Measurements from ENCODE around the gene SMC3.

Gene SMC3

DNA sequence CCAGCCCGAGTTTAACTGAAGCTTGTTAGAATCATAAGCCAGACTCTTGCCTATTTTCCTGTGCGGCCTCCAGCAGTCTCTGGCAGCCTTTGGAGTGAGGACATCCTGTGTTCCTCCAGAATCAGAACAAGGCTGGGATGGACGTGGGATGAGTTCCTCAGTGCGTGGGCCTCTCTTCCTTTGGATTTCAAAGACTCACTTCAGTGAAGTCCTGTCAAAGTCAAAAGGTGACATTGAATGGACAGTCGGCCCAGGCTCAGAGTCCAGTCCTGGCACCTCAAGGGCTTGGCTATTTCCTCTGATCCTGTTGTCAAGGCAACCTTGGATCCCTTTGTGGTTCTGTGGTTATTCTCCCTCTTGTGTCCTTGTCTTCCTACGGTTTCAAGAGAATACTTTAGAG is 21.4 kb upstream of the SMC3 start:
- no peak for DNase-seq

DNA sequence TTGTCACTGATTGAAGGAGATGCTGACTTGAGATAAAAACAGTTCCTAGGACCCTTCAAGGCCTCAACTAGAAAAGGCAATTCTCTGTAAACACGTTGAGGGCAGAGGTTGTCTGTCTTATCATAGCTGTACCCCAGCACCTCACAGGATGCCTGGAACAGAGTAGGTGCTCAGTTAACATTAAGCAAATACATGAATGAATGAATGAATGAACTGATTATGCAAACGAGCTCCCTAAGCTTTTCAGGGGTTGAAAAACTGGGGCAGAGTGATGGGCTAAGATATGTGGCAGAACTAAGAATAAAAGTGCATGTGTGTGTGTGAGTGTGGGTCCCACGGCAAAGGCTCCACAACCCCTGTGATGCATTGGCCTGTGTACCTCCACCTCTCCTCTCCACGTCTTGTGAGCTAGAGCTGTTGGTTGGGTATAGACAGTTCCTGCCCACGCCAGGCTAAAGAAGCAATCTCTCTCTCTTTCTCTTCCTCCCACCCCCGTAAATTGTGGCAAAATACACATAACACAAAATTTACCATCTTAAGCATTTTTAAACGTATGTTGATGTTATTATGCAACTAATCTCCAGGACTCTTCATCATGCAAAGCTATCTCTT is 20.9 kb upstream of the SMC3 start:
- no peak for DNase-seq

DNA sequence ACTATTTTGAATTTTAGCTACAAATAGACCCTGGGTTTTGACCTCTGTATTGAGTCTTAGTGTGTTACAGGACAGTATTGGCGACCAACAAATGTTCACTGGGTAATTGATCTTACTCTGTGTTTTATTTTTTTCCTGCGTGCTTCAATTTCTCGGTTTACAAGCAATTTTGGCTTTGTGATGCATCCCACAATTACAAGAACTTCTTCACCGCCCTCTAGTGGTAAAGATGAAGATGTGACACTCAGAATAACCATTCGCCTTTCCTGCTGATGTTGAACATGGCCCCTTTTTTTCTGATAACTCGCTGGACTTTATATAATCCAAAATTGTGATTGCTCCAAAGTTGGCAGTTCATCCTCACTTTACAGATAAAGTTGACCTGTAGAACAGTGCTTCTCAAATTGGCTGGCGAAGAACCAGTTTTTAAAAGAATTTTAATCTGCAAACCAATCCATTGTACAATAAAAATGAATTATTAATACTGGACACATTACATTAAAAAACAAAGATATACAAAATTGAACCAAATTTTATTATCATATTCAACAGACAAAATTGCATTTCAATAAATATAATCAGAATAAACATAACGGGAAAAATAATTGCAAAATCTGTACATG is 20.2 kb upstream of the SMC3 start:
- no peak for DNase-seq

DNA sequence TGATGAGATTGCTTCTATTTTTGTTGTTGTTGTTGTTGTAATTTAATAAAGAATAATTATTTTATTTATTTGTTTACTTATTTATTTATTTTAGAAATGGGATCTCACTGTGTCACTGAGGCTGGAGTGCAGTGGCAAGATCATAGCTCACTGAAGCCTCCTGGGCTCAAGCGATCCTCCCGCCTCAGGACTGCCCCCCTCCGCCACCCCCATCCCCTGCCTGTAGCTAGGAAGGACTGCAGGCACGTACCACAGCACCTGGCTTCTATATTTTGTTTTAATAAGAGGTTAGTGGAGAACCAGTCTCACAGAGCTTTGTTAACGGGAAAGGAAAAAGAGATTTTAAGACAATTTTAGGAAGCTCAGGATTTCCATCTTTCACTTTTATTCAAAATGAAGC is 19.5 kb upstream of the SMC3 start:
- DNase-seq = no peak

DNA sequence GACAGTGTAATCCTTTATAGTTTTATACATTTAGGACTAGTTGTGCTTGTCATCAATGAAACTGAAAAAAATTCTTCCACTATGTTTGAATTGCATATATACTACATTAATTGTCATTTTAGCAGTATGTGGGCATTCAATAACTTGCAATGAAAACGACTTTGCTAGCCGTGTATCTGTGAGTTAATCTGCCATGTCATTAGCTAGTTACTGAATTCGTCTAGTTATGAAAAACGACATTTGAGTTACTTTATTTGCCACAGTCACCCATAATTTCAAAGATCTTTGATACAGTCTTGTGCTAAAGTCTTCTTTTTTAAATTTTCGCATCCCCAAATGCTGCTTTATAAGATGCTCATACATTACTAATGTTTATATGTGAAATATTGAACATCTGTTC is 18.3 kb upstream of the SMC3 start:
- DNase-seq = no peak

DNA sequence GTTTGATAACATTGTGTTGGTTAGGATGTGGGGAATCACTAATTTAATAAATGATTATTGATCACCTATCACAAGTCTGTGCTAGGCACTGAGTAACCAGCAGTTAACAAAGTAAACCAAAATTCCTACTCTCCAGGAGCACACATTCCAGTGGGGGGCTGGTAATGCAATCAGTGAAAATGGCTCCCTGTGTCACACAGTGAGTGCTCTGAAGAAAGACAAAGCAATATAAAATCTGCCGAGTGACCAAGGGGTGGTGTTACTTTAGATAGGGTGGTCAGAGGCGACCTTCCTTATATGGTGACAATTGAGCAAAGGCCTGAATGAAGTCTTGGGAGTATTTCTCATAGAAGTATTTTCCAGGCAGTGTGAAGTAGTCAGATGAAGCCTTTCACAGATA is 13.6 kb upstream of the SMC3 start:
- no peak for DNase-seq

DNA sequence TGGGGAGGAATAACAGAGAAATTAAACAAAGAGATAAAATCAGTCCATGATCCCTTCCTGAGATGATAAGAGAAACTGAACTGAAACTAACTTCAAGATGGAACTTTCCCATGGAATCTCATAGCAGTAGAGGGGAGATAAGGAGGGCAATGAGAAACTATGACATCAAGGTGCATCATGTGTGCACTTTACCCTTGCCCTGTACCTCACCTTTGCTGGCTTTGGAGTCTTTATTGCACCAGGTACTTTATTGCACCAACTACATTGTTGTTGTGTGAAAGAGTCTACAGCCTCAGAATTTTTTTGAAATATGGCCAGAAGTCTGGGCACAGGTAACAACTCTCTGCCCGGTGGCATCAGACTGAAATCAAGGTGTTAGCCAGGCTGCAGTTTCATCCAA is 11.2 kb upstream of the SMC3 start:
- DNase-seq = no peak

DNA sequence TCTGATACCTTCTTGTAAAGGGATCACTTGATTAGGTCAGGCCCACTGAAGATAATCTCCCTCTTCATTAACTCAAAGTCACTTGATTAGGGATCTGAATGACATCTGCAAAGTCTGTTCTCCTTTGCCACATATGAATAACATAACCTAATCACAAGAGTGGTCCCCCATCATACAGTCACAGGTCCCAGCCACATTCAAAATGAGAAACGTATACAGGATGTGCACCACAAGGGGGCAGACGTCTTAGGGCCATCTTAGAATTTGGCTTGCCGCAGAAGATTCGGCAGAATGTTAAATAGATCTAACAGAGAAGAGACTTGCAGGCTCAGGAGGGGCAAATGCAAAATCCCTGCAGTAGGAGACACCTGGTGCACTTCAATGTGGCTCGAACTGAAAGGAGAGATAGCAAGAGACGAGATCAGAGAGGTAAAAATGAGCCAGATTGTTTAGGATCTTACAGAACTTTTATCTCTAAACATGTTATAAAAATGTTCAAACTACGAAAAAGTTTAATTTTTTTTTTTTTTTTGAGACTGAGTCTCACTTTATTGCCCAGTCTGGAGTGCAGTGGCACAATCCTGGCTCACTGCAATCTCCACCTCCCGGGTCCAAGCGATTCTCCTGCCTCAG is 10.4 kb upstream of the SMC3 start:
- DNase-seq = no peak

DNA sequence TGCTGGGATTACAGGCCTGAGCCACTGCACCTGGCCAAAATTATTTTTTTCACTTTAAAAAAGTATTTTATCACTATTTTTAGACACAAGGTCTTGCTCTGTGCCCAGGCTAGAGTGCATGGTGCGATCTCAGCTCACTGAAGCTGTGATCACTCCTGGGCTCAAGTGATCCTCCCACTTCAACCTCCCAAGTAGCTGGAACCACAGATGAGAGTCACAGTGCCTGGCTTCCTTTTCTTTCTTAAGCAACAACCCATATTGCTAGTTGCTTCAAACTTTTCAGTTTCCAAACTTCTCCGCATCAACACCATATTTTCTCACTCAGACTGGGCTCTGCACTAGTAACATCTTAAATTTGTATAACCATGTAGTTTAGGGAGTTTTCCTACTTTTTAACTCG is 9.5 kb upstream of the SMC3 start:
- no peak for DNase-seq

DNA sequence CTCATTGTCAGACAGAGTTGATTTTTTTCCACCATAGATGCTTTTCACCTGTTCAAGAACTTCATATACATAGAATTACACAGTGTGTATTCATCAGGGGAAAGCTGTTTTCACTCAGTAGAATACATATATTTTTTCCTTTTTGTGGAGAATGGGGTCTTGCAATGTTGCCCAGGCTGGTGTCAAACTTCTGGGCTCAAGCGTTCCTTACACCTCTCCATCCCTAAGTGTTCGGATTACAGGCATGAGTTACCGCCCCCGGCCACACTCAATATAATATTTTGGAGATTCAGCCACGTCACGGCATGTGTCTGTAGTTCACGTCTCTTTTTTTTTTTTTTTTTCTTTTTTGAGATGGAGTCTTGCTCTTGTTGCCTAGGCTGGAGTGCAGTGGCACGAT is 7.5 kb upstream of the SMC3 start:
- DNase-seq = no peak

DNA sequence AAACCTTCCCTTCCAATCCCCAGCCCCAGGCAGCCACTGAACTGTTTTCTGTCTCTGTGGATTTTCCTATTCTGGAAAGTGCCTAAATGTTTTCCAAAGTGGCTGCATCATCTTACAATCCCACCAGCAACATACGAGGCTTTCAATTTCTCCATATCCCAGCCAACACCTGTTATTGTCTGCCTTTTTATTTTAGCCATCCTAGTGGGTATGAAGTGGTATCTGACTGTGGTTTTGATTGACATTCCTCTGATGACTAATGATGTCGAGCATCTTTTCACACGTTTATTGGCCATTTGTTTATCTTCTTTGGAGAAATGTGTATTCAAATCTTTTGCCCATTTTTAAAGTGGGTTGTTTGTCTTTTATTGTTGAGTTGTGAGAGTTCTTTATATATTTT is 6.2 kb upstream of the SMC3 start:
- no peak for DNase-seq

DNA sequence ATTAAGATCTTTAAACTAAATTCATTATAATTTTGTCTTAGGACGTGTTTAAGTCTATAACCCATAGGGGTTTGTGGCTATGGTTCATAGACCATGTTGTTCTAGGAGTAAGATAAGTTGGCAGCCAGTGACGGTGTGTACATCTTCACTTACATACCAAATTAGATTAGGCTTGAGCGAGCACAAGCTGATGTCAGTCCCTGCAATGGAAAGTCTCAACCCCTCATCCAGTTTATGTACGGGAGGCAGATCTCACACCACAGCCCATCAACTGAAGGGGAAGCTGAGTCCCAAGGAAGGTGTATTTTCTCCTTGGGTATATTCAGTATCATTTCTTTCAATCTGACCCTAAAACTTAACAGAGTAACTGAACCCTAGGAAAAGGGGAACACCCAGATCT is 5.1 kb upstream of the SMC3 start:
- DNase-seq = no peak

DNA sequence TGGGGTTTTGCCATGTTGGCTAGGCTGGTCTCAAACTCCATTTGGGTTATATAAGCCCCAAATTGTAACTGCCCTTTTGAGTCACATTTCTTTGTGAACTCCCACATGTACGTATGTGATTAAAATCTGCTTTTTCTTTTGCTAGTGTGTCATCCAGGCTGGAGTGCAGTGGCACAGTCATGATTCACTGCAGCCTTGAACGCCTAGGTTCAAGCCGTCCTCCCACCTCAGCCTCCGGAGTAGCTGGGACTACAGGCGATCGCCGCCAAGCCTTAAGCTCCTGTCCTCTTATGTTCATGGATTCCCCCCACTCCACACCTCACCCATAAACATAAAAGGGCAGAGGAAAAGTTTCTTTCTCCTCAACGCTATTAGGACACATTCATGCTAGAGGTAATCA is 4.4 kb upstream of the SMC3 start:
- no peak for DNase-seq

DNA sequence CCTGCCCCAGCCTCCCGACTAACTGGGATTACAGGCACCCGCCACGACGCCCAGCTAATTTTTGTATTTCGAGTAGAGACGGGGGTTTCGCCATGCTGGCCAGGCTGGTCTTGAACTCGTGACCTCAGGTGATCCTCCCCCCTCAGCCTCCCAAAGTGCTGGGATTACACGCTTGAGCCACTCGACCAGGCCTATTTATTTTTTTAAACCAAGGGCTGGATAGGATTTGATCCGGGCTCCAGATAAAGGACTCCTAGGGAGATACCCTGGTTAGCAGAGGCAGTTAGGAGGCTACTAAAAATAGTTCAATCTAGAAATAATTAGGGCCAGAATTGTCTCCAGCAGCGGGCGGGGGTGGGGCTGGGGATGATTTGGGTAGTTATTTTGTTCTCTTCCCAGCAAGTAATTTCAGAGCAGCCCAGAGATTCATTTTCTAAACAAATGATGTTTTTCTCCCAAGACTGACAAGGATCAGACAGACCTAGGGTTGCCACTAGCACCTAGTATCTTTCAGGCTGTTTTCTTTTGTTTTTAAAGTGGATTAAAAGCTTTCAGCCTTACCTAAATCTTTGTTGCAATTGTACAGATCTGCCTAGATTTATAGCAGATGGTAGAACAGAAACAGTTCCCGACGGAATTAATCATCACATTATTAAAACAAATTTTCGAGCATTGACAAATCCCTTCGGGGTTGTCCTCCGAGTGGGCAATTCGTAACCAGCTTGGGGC is 859 bp upstream of the SMC3 start:
- DNase-seq = no peak

DNA sequence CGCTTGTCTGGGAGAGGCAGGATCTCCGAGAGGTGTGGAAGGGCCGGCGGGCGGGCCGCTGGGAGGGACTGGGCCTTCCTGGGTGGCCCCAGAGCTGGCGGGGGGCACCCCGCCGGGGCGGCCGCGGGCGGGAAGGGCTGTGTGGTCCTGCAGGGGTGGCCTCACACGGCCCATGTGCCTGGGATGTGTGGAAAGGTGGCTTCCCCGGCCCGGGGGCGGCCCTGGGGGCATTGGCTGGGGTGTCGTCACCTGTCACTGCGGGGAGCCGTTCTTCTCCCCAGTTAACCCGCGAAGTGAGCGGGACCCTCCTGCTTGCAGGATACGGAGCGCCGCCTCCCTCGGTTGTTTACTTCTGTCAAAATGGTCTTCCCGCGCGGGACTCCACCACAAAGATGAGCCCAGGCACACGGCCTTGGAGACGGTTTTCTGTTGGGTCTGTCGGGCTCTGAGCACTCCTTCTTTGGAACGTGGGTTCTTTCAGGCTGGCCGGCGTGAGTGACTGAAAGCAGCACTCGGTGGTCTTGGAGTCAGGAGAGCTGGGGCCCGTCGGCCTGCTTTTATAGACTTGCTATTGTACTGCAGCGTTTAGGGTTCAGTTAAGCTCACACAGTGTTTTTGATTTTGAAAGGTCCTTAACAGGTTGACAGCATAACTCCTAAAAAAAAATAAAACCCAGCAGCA is 700 bp downstream of the SMC3 start:
- no peak for DNase-seq

DNA sequence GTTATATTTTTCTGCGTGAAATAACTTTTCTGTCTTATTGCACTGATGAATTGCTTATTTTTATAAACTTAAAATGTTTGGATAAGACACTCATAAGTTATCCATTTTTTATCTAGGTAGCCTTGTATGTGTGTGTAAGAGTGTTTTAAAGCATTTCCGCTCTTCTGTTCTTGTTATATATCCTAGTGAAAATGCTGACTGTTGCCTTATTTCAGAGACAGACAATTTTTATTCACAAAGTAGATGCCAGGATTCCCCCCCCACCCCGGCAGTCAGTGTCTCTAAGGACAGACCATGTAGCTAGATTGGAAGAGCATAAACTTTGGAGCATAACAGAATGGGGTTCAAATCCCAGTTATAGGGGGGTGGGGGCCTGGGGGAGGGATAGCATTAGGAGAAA is 1.6 kb downstream of the SMC3 start:
- DNase-seq = no peak

DNA sequence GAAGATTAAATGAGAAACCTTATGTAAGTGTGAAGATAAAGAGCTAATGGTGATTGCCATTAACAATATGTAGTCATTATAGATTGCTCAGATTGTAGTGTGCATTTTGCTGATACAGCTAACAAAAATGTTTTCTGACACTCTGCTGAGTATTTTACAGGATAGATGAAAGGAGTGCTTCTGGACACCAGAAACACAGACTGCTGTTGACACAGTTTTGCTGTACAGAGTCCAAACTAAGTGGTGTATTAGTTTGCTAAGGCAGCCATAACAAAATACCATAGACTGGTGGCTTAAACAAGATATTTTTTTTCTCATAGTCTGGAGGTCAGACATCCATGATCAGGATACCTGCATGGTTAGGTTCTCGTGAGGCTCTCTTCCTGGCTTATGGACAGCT is 2.2 kb downstream of the SMC3 start:
- DNase-seq = no peak

DNA sequence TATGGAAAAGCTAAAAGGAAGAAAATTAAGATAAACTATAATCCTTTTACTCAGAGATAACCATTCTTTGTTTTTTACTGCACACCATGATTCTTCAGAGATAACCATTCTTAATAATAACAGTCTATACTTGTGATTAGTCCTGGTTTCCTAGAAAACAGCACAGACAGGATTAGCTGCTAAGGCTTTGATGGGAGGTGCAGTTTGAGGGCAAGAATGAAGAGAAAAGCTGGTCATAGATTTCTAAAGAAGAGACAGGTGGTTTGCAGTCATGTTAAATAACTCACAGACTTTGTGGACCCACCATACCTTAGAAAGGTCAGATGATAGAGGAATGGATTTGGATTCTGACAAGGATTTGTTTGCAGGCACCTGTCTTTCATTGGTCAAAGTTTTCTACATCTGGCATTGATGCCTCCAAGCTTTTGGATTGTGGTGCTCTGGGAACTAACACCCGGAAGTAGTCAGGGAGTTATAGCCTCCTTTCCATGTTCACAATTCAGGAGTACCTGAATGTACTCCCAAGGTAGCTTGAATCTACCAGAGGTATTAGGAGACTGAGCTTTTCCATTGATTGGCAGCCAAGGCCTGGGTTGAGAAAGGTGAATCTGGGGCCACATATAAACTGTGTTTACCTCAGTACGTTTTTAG is 3.7 kb downstream of the SMC3 start:
- DNase-seq = no peak

DNA sequence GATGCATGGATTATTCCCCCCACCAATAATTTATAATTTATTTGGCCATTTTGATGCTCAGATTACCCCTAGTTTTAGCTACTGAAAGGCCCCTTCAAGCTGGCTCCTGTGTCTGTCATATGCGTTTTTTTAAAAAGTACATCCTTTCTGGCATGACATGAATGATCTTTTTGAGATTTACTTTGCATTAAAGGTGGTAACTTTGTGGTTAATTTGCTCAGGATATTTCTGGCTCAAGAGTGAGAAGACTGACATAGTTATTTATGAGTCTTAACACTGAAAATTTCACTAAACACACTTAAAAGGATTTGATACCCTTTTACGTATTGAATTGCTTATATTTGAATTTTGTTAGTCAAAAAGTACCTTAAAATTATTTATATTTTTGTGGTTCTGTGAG is 5.4 kb downstream of the SMC3 start:
- no peak for DNase-seq

DNA sequence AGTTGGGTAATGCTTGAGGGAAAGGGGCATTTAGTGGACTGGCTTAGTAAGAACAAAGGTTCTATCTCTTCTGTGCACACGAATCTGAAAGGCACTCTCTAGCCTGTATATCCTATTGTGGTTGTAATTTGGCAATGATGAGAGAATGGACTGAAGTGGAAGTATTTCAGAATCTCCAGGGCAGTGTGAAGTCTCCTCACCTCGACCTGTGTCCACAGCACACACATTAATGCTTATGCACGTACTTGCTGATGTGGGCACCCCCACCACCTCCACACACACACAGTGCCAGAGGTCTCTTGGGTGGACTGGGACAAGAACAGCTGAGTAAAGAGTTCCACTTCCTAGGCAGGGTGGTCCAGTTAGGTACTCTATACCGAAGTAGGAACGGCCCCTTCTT is 6.9 kb downstream of the SMC3 start:
- no peak for DNase-seq

DNA sequence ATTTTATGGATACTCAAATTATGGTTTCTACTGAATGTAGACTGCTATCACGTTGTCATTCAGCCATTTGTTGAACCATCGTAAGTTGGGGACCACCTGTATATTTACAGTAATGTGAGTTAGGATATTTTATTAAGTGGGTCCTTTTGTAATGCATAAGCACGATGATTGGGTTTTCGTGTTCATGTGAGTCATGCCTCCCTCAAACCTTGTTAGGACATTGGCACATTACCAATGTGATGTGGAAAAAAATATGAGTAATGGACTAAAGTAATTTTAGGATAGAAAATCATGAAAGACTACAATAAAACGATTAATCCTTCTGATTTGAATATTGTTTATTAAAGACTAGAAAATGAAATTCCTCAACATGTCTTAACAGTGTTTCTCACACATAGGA is 8.7 kb downstream of the SMC3 start:
- no peak for DNase-seq

DNA sequence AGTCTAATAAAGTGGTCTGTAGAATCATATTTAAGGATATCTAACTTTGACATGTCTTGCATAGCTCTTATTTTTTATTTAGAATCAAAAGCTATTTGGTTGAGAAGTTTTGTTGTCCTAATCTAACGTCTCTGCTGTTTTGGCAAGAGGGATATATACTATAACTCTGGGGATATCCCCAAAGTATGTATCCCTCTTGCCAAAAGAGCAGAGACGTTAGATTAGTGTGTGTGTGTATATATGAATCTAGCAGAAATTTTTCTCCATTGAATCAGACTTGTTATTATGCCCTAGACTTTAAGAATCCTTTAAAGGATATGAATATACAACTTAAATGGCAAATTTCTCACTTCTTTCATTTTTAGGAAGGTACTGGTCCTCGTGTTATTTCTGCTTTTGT is 9.6 kb downstream of the SMC3 start:
- DNase-seq = no peak

DNA sequence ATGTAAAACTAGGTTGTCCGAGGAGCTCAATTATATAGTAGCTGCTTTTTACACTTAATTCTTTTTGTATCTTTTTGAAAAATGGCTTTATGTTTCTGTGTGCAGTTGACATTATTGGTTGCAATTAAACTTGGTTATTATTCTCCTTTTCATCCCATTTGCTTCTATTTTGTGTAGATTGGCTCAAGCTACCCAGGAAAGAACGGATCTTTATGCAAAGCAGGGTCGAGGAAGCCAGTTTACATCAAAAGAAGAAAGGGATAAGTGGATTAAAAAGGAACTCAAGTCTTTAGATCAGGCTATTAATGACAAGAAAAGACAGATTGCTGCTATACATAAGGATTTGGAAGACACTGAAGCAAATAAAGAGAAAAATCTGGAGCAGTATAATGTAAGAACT is 16.5 kb downstream of the SMC3 start:
- DNase-seq = no peak

All from DMS79 (cell line).